ENCODE results near the gene NLRP3.
"Not testable (repeated sequence)": the region's sequence is repeated elsewhere in the genome, so short reads cannot be mapped to it uniquely, and the experiment has no call there.

Gene NLRP3

DNA sequence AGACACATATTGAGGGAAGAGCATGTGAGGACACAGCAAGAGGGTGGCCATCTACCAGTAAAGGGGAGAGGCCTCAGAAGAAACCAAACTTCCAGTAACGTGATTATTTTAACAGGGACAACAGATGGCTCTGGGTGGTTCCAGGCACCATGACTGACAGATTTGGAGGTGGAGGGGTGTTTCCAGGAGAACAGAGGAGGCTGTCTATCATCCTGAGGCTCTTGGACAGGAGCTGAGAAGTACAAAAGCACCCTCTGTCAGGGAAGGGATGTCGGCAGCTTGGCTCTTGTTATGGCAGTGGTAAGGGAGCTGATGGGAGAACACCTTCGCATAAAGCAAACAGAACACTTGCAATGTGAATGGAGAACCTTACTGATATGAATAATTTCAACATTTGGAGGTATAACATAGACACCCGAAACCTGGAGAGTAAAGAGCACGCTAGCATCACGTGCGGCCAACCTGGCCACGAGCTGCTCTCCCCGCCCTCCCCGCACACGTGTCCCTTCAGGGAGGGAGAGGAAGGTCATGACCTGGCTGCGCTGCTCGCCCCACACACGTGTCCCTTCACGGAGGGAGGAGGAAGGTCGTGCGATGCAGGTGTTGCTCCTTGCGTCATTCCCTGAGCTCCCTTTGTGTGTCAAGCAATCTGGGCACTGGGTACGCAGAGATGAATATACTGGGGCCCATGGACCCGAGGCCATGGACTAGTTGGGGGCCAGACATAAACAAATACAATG is 37.5 kb upstream of the NLRP3 start:
- Histone ChIP-seq H3K36me3 (ENCODE audit: insufficient read depth, low read length) (no peaks in the 10 kb centered on the region; the same call in 1 of the 2 replicates), H3K9me3 (ENCODE audit: control insufficient read depth, insufficient read depth, low read length) (peaks cover 5% of the 10 kb centered on the region; the same call in 1 of the 2 replicates), H3K4me1 (ENCODE audit: insufficient read depth, low read length) (peaks cover 28% of the 10 kb centered on the region), H3K9ac (ENCODE audit: low read depth, low read length) (no peak overlapping the region)

DNA sequence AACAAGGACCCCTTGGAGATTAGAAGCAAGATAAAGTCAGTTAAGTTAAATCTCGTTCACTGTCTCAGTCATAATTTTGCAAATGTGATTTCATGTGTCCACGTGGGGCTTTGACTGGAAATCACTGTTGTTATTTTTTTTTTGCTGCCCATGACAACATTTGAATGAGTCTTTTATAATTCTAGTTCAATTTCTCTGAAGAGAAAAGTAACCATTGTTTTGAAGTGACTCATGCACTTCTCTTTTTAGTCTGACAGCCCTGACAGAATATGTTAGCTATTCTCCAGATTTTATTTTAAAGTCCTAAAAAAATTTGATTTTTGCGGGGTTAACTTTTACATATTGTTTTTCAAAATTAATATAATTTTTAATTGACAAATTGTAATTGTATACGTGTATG is 30.7 kb upstream of the NLRP3 start:
- H3K4me1 ChIP-seq (ENCODE audit: insufficient read depth, low read length): 0 out of 2 replicates have a peak, but pooled peaks cover 16% of the 10 kb centered on the region
- H3K9me3 ChIP-seq (ENCODE audit: control insufficient read depth, insufficient read depth, low read length): peaks cover 2% of the 10 kb centered on the region; the same call in 1 of the 2 replicates
- no peaks in the 10 kb centered on the region for H3K36me3 ChIP-seq (ENCODE audit: insufficient read depth, low read length)
- no peak overlapping the region for H3K9ac ChIP-seq (ENCODE audit: low read depth, low read length)

GRCh38 chr1:247386217-247386616 is 29.8 kb upstream of the NLRP3 start:
- H3K4me1 ChIP-seq (ENCODE audit: insufficient read depth, low read length): 0 out of 2 replicates have a peak, but pooled peaks cover 16% of the 10 kb centered on the region
- no peaks in the 10 kb centered on the region for H3K36me3 ChIP-seq (ENCODE audit: insufficient read depth, low read length)
- no peaks in the 10 kb centered on the region; the same call in 1 of the 2 replicates for H3K9me3 ChIP-seq (ENCODE audit: control insufficient read depth, insufficient read depth, low read length)
- no peak overlapping the region for H3K9ac ChIP-seq (ENCODE audit: low read depth, low read length)

- H3K9ac ChIP-seq (ENCODE audit: low read depth, low read length): no peak overlapping the region
- H3K9me3 ChIP-seq (ENCODE audit: control insufficient read depth, insufficient read depth, low read length): no peaks in the 10 kb centered on the region
- no peaks in the 10 kb centered on the region for H3K36me3 ChIP-seq (ENCODE audit: insufficient read depth, low read length)
- 0 out of 2 replicates have a peak, but pooled peaks cover 16% of the 10 kb centered on the region for H3K4me1 ChIP-seq (ENCODE audit: insufficient read depth, low read length)
Observed at GRCh38 chr1:247386687-247387086, 29.3 kb upstream of the NLRP3 start.

GRCh38 chr1:247387096-247387495 is 28.9 kb upstream of the NLRP3 start:
- no peaks in the 10 kb centered on the region for H3K9me3 ChIP-seq (ENCODE audit: control insufficient read depth, insufficient read depth, low read length)
- no peak overlapping the region for H3K9ac ChIP-seq (ENCODE audit: low read depth, low read length)
- 0 out of 2 replicates have a peak, but pooled peaks cover 16% of the 10 kb centered on the region for H3K4me1 ChIP-seq (ENCODE audit: insufficient read depth, low read length)
- no peaks in the 10 kb centered on the region for H3K36me3 ChIP-seq (ENCODE audit: insufficient read depth, low read length)

DNA sequence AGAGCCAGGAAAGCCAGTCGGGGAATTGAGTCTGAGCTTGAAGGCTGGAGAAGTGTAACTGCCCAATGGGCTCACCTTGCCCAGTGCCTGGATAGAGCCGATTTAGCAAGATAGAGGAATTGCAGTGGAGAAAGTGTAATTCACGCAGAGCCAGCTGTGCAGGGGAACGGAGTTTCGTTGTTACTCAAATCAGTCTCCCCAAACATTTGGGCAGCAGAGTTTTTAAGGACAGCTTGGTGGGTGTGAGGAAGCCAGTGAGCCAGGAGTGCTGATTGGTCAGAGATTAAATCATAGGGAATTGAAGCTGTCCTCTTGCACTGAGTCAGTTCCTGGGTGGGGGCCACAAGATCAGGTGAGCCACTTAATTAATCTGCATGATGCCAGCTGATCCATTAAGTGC is 28.4 kb upstream of the NLRP3 start:
- no peaks in the 10 kb centered on the region for H3K9me3 ChIP-seq (ENCODE audit: control insufficient read depth, insufficient read depth, low read length)
- H3K4me1 ChIP-seq (ENCODE audit: insufficient read depth, low read length): 0 out of 2 replicates have a peak, but pooled peaks cover 16% of the 10 kb centered on the region
- H3K9ac ChIP-seq (ENCODE audit: low read depth, low read length): no peak overlapping the region
- H3K36me3 ChIP-seq (ENCODE audit: insufficient read depth, low read length): no peaks in the 10 kb centered on the region

GRCh38 chr1:247390116-247390791 is 25.7 kb upstream of the NLRP3 start:
- Histone ChIP-seq H3K36me3 (ENCODE audit: insufficient read depth, low read length) (no peaks in the 10 kb centered on the region), H3K4me1 (ENCODE audit: insufficient read depth, low read length) (0 out of 2 replicates have a peak, but pooled peaks cover 16% of the 10 kb centered on the region), H3K9ac (ENCODE audit: low read depth, low read length) (no peak overlapping the region), H3K9me3 (ENCODE audit: control insufficient read depth, insufficient read depth, low read length) (no peaks in the 10 kb centered on the region)

DNA sequence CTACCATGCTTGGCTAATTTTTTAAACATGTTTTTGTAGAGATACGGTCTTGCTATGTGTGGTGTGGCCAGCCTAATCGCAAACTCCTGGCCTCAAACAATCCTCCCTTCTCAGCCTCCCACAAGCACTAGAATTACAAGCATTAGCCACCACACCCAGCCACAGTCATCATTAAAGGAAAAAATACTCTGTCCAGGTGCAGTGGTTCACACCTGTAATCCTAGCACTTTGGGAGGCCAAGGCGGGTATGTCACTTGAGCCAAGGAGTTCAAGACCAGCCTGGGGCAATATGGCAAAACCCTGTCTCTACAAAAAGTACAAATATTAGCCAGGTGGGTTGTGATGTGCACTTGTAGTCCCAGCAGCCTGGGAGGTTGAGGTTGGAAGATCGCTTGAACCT is 25.0 kb upstream of the NLRP3 start:
- Histone ChIP-seq H3K36me3 (ENCODE audit: insufficient read depth, low read length) (no peaks in the 10 kb centered on the region), H3K9me3 (ENCODE audit: control insufficient read depth, insufficient read depth, low read length) (no peaks in the 10 kb centered on the region), H3K4me1 (ENCODE audit: insufficient read depth, low read length) (0 out of 2 replicates have a peak, but pooled peaks cover 16% of the 10 kb centered on the region), H3K9ac (ENCODE audit: low read depth, low read length) (no peak overlapping the region)

DNA sequence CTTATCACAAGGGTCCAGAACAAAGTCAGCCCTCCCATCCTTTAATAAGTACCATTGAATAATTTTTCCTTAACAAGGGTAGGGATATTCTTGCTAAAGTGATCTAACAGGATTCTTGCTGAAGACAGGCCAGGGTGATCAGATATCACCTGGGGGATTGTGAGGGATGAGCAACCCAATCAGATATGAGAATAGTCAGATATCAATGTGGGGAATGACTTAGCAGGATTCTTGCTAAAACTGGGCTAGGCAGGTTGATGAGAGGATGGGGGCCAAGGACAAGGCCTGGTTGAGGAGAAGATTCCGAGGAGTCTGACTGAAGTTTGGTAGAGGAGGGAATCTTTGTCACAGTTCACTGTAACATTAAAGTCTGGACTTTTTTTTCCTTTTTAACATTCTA is 23.9 kb upstream of the NLRP3 start:
- H3K4me1 ChIP-seq (ENCODE audit: insufficient read depth, low read length): 0 out of 2 replicates have a peak, but pooled peaks cover 7% of the 10 kb centered on the region
- no peaks in the 10 kb centered on the region for H3K36me3 ChIP-seq (ENCODE audit: insufficient read depth, low read length)
- H3K9me3 ChIP-seq (ENCODE audit: control insufficient read depth, insufficient read depth, low read length): no peaks in the 10 kb centered on the region
- H3K9ac ChIP-seq (ENCODE audit: low read depth, low read length): no peak overlapping the region

DNA sequence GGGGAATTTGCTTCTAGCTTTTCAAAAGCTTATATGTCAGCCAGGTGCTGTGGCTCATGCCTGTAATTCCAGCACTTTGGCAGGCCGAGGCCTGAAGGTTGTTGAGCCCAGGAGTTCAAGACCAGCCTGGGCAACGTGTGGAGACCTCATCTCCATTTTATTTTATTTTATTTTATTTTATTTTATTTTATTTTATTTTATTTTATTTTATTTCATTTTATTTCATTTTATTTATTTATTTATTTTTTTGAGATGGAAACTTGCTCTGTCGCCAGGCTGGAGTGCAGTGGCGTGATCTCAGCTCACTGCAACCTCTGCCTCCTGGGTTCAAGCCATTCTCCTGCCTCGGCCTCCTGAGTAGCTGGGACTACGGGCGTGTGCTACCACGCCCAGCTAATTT is 20.9 kb upstream of the NLRP3 start:
- not testable (repeated sequence) for H3K36me3 ChIP-seq (ENCODE audit: insufficient read depth, low read length); H3K9me3 ChIP-seq (ENCODE audit: control insufficient read depth, insufficient read depth, low read length); H3K9ac ChIP-seq (ENCODE audit: low read depth, low read length); H3K4me1 ChIP-seq (ENCODE audit: insufficient read depth, low read length)

DNA sequence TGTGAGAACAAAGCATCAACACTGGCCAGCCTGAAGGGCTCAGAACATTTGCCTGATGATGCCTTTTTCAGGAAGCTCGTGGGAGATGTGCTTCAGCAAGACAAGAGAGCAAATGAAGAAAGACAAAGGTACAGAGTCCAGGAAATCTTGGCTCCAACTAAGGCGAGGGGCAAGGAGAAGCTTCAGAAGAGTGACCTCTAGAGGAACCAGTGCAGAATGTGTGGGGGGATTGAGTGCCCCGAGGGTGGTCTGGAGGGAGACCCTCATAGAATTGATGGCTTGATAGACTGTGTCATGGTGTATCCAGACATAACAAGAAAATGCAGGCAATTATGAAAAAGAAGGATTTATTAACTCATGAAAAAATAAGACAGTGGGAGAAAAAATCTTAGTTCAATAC is 15.3 kb upstream of the NLRP3 start:
- Histone ChIP-seq H3K4me1 (ENCODE audit: insufficient read depth, low read length) (no peaks in the 10 kb centered on the region), H3K9me3 (ENCODE audit: control insufficient read depth, insufficient read depth, low read length) (no peaks in the 10 kb centered on the region), H3K36me3 (ENCODE audit: insufficient read depth, low read length) (no peaks in the 10 kb centered on the region), H3K9ac (ENCODE audit: low read depth, low read length) (no peak overlapping the region)

- H3K9ac ChIP-seq (ENCODE audit: low read depth, low read length): no peak overlapping the region
- H3K36me3 ChIP-seq (ENCODE audit: insufficient read depth, low read length): no peaks in the 10 kb centered on the region
- H3K9me3 ChIP-seq (ENCODE audit: control insufficient read depth, insufficient read depth, low read length): no peaks in the 10 kb centered on the region
- no peaks in the 10 kb centered on the region for H3K4me1 ChIP-seq (ENCODE audit: insufficient read depth, low read length)
Observed at GRCh38 chr1:247401310-247402119, 14.5 kb upstream of the NLRP3 start.

DNA sequence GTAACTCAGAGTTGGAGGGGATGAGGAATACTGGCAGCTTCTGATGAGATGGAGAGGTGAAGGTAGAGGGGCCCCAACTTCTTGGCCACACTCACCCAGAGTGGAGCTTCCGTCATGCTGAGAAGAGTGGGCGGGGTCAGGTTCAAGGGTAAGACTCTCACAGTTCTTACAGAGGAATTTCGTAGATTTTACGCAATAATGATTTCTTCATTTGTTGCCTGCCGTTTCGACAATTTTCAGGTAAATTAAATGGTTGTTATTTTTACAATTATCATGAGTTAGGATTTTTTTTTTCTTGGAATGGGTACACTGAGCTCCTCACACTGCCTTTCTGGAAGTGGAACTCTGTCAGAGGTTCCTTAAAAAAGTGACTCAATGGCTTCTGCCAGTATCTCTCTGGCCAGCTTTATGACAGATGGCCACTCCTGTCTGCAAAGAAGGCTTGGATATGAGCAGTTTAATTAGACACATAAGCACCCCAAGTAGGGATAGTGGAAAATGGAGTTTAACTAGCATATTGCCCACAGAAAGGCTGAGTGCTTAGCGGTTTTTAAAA is 13.8 kb upstream of the NLRP3 start:
- H3K36me3 ChIP-seq (ENCODE audit: insufficient read depth, low read length): no peaks in the 10 kb centered on the region
- no peaks in the 10 kb centered on the region for H3K9me3 ChIP-seq (ENCODE audit: control insufficient read depth, insufficient read depth, low read length)
- no peak overlapping the region for H3K9ac ChIP-seq (ENCODE audit: low read depth, low read length)
- H3K4me1 ChIP-seq (ENCODE audit: insufficient read depth, low read length): no peaks in the 10 kb centered on the region

DNA sequence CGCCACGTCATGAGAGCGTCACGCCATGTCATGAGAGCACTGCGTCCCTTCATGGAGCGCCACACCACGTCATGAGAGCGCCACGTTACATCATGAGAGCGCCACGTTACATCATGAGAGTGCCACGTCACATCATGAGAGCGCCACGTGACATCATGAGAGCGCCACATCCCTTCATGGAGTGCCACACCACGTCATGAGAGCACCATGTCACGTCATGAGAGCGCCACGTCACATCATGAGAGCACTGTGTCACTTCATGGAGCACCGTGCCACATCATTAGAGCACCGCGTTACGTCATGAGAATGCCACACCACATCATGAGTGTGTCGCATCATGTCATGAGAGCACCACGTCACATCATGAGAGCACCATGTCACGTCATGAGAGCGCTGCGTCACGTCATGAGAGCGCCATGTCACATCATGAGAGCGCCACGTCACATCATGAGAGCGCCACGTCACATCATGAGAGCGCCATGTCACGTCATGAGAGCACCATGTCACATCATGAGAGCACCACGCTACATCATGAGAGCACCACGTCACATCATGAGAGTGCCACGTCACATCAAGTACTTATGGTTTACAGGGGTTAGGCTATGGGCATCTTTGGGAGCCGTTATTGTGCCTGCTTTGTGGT is 9.8 kb upstream of the NLRP3 start:
- H3K4me1 ChIP-seq (ENCODE audit: insufficient read depth, low read length): no peaks in the 10 kb centered on the region

More for the DNA sequence above, 9.8 kb upstream of the NLRP3 start:
- H3K9ac ChIP-seq (ENCODE audit: low read depth, low read length): no peak overlapping the region
- no peaks in the 10 kb centered on the region for H3K36me3 ChIP-seq (ENCODE audit: insufficient read depth, low read length)
- H3K9me3 ChIP-seq (ENCODE audit: control insufficient read depth, insufficient read depth, low read length): no peaks in the 10 kb centered on the region
